ENCODE data around the gene RNF214.

The RNF214 gene

GRCh38 chr11:117202386-117203068 is 29.9 kb upstream of the RNF214 start:
- H3K4me3 ChIP-seq (ENCODE audit: low read length) = no peak overlapping the region
- no peaks in the 10 kb centered on the region for H4K20me1 ChIP-seq (ENCODE audit: control insufficient read depth, insufficient read depth, low read depth, low read length)
- H3F3A ChIP-seq (ENCODE audit: control insufficient read depth, insufficient read depth) = no peaks in the 10 kb centered on the region

DNA sequence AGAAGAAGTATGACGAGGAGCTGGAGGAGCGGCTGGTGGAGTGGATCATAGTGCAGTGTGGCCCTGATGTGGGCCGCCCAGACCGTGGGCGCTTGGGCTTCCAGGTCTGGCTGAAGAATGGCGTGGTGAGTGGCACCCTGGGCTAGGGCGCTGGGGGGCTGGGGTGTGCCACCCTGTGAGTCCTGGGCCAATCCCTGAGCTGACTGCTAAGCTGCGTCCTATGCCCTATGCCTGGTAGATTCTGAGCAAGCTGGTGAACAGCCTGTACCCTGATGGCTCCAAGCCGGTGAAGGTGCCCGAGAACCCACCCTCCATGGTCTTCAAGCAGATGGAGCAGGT is 29.4 kb upstream of the RNF214 start:
- no peak overlapping the region for H3K27ac ChIP-seq (ENCODE audit: low read depth, low read length)
- no peaks in the 10 kb centered on the region for H3F3A ChIP-seq (ENCODE audit: control insufficient read depth, insufficient read depth)
- no peaks in the 10 kb centered on the region for H3K79me2 ChIP-seq (ENCODE audit: control insufficient read depth, low read length)
- no peaks in the 10 kb centered on the region for H3K9me3 ChIP-seq (ENCODE audit: control insufficient read depth, insufficient read depth, low read length)
- no peaks in the 10 kb centered on the region for H3K27me3 ChIP-seq (ENCODE audit: control insufficient read depth, low read length)
- H3K36me3 ChIP-seq (ENCODE audit: control insufficient read depth, low read length) = peaks cover 4% of the 10 kb centered on the region; the same call in 1 of the 2 replicates
- no peaks in the 10 kb centered on the region for H3K9me2 ChIP-seq (replicated peaks; ENCODE audit: control insufficient read depth, low read length)
- no peak overlapping the region for H3K4me2 ChIP-seq (ENCODE audit: low read length)
- H3K4me1 ChIP-seq (ENCODE audit: control insufficient read depth, low read length) = no peaks in the 10 kb centered on the region
- TF ChIP-seq CTCF (IDR thresholded peaks at IDR 0.05; ENCODE audit: low read depth, low read length, poor library complexity, severe bottlenecking) (no peak), EZH2phosphoT487 (IDR thresholded peaks at IDR 0.05; ENCODE audit: borderline replicate concordance, low read length) (no peak)
- H4K20me1 ChIP-seq (ENCODE audit: control insufficient read depth, insufficient read depth, low read depth, low read length) = no peaks in the 10 kb centered on the region
- H3K4me3 ChIP-seq (ENCODE audit: low read length) = no peak overlapping the region

More at GRCh38 chr11:117202386-117203068, 29.9 kb upstream of the RNF214 start:
- Histone ChIP-seq H3K27me3 (ENCODE audit: control insufficient read depth, low read length) (no peaks in the 10 kb centered on the region), H3K9me2 (replicated peaks; ENCODE audit: control insufficient read depth, low read length) (no peaks in the 10 kb centered on the region), H3K27ac (ENCODE audit: low read depth, low read length) (no peak overlapping the region), H3K79me2 (ENCODE audit: control insufficient read depth, low read length) (no peaks in the 10 kb centered on the region), H3K4me1 (ENCODE audit: control insufficient read depth, low read length) (no peaks in the 10 kb centered on the region), H3K4me2 (ENCODE audit: low read length) (no peak overlapping the region), H3K9me3 (ENCODE audit: control insufficient read depth, insufficient read depth, low read length) (no peaks in the 10 kb centered on the region), H3K36me3 (ENCODE audit: control insufficient read depth, low read length) (peaks cover 4% of the 10 kb centered on the region; the same call in 1 of the 2 replicates)
- TF ChIP-seq CTCF (IDR thresholded peaks at IDR 0.05; ENCODE audit: low read depth, low read length, poor library complexity, severe bottlenecking) = no peak
- TF ChIP-seq EZH2phosphoT487 (IDR thresholded peaks at IDR 0.05; ENCODE audit: borderline replicate concordance, low read length) = no peak

DNA sequence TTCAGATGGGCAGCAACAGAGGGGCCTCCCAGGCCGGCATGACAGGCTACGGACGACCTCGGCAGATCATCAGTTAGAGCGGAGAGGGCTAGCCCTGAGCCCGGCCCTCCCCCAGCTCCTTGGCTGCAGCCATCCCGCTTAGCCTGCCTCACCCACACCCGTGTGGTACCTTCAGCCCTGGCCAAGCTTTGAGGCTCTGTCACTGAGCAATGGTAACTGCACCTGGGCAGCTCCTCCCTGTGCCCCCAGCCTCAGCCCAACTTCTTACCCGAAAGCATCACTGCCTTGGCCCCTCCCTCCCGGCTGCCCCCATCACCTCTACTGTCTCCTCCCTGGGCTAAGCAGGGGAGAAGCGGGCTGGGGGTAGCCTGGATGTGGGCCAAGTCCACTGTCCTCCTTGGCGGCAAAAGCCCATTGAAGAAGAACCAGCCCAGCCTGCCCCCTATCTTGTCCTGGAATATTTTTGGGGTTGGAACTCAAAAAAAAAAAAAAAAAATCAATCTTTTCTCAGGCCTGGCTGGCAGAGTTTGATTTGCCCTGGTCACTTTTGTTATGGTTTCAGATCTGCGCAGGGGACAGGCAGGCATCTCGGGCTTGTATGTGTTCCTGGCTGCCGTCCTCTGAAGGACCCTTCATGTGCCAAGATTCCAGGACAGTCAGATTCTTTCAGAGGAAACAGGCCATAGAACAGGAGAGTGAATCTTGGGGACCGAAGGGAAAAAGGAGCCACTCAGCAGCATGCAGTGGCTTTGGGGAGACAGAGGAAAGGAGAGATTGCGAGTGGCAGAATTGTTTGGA is 28.0 kb upstream of the RNF214 start:
- Histone ChIP-seq H3K9me2 (replicated peaks; ENCODE audit: control insufficient read depth, low read length) (no peaks in the 10 kb centered on the region), H3K4me3 (ENCODE audit: low read length) (no peak overlapping the region), H3K4me2 (ENCODE audit: low read length) (no peak overlapping the region), H4K20me1 (ENCODE audit: control insufficient read depth, insufficient read depth, low read depth, low read length) (no peaks in the 10 kb centered on the region), H3F3A (ENCODE audit: control insufficient read depth, insufficient read depth) (no peaks in the 10 kb centered on the region), H3K27ac (ENCODE audit: low read depth, low read length) (no peak overlapping the region), H3K79me2 (ENCODE audit: control insufficient read depth, low read length) (no peaks in the 10 kb centered on the region), H3K9me3 (ENCODE audit: control insufficient read depth, insufficient read depth, low read length) (no peaks in the 10 kb centered on the region), H3K27me3 (ENCODE audit: control insufficient read depth, low read length) (no peaks in the 10 kb centered on the region), H3K36me3 (ENCODE audit: control insufficient read depth, low read length) (peaks cover 4% of the 10 kb centered on the region; the same call in 1 of the 2 replicates), H3K4me1 (ENCODE audit: control insufficient read depth, low read length) (no peaks in the 10 kb centered on the region)
- TF ChIP-seq CTCF (IDR thresholded peaks at IDR 0.05; ENCODE audit: low read depth, low read length, poor library complexity, severe bottlenecking) = no peak
- TF ChIP-seq EZH2phosphoT487 (IDR thresholded peaks at IDR 0.05; ENCODE audit: borderline replicate concordance, low read length) = no peak
